ENCODE measurements around the gene GASK1A. TPM values are rescaled to one million over a fixed set of nuclear protein-coding genes. Genes with fewer than 3 reads are reported as not detected.

GASK1A gene
- total RNA-seq, 1 donor from 2014 or later, result not detected

DNA sequence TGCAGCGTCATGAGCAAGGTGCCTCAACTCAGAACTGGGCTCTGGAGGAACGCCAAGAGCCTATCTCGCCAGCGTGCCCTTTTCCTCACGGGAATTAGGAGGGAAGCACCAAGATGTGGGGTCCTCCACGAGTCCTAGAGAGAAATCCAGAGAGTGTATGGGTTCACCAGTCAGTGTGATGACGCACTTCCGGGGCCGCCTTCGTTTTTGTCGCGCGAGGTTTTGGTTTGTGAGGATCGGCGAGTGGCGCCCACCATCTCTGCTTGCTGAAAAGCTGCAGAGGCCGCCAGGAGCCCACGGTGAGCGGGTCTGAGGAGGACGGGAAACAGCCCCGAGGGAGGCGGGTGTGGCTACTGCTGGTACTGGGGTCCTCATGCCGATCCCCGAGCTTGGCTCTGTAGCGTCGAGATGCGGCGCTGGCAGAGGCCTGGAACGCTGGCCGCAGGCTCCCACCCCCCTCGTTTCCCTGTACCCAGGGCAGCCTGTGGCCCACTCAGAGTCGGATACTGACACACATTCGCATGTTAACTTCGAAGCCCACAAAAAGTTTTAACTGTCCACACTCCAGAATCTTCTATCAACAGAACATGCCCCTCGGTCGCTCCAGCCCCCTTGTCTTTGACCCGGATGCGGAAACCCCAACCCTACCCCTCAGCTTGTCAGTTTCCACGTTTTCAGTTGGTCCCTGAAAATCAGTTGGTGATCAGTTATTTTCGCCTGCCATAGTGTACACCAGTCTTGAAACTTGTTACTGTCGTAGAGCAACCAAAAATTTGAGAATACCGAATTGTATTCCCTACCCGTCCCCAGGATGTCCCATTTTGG is 42.7 kb upstream of the GASK1A start:
- H3K4me1 Mint-ChIP-seq (ENCODE audit: low read depth, unreplicated experiment), result no peaks in the 10 kb centered on the region
- no peak overlapping the region for H3K4me3 Mint-ChIP-seq (ENCODE audit: unreplicated experiment)
- no peak for DNase-seq
- no peaks in the 10 kb centered on the region for H3K36me3 Mint-ChIP-seq (ENCODE audit: unreplicated experiment)
- no peaks in the 10 kb centered on the region for H3K9me3 Mint-ChIP-seq (ENCODE audit: unreplicated experiment)
- TF ChIP-seq, protein P1, sequence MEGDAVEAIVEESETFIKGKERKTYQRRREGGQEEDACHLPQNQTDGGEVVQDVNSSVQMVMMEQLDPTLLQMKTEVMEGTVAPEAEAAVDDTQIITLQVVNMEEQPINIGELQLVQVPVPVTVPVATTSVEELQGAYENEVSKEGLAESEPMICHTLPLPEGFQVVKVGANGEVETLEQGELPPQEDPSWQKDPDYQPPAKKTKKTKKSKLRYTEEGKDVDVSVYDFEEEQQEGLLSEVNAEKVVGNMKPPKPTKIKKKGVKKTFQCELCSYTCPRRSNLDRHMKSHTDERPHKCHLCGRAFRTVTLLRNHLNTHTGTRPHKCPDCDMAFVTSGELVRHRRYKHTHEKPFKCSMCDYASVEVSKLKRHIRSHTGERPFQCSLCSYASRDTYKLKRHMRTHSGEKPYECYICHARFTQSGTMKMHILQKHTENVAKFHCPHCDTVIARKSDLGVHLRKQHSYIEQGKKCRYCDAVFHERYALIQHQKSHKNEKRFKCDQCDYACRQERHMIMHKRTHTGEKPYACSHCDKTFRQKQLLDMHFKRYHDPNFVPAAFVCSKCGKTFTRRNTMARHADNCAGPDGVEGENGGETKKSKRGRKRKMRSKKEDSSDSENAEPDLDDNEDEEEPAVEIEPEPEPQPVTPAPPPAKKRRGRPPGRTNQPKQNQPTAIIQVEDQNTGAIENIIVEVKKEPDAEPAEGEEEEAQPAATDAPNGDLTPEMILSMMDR (IDR thresholded peaks at IDR 0.05; ENCODE audit: partially characterized antibody, unreplicated experiment), result no peak
- H3K27me3 Mint-ChIP-seq (ENCODE audit: unreplicated experiment), result no peaks in the 10 kb centered on the region
- H3K27ac Mint-ChIP-seq (ENCODE audit: unreplicated experiment), result no peak overlapping the region

DNA sequence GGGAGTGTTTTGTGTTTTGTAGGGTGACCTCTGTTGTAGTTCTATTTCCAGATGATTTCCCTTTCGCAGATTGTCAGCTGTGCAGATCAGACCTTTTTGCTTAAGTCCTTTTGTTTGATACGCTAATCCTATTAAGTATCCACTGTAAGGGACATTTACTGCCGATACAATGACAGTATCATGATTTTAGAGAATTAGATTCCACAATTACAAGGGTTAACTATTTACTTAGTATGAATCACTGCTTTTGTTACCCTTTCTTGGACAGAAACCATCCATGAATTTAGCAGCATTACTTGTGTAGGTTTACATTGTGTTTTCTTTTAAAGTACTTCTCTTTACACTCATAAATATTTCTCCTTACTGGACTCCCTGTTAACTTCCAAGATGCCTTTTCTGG is 41.8 kb upstream of the GASK1A start:
- H3K27me3 Mint-ChIP-seq (ENCODE audit: unreplicated experiment), result no peaks in the 10 kb centered on the region
- H3K9me3 Mint-ChIP-seq (ENCODE audit: unreplicated experiment), result no peaks in the 10 kb centered on the region
- no peak overlapping the region for H3K4me3 Mint-ChIP-seq (ENCODE audit: unreplicated experiment)
- DNase-seq, result no peak
- TF ChIP-seq, protein P1 (IDR thresholded peaks at IDR 0.05; ENCODE audit: partially characterized antibody, unreplicated experiment), result no peak
- H3K4me1 Mint-ChIP-seq (ENCODE audit: low read depth, unreplicated experiment), result no peaks in the 10 kb centered on the region
- H3K27ac Mint-ChIP-seq (ENCODE audit: unreplicated experiment), result no peak overlapping the region
- H3K36me3 Mint-ChIP-seq (ENCODE audit: unreplicated experiment), result no peaks in the 10 kb centered on the region

DNA sequence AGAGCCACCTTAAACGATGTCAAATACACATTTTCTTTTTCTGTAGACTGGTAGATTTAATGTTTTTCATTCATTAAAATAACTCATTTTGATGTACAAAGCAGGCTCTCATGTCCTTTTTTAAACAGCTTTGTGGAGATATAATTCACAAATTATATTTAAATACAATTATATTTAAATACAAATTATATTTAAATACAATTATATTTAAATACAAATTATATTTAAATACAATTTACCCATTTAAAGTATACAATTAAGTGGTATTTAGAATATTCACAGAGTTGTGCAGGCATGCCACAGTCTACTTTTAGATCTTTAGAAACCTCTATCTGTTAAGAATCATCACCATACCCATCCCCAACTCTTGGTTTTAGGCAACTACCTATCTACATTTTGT is 36.4 kb upstream of the GASK1A start:
- H3K4me3 Mint-ChIP-seq (ENCODE audit: unreplicated experiment), result no peak overlapping the region
- H3K27me3 Mint-ChIP-seq (ENCODE audit: unreplicated experiment), result no peaks in the 10 kb centered on the region
- H3K9me3 Mint-ChIP-seq (ENCODE audit: unreplicated experiment), result no peaks in the 10 kb centered on the region
- no peaks in the 10 kb centered on the region for H3K4me1 Mint-ChIP-seq (ENCODE audit: low read depth, unreplicated experiment)
- no peaks in the 10 kb centered on the region for H3K36me3 Mint-ChIP-seq (ENCODE audit: unreplicated experiment)
- TF ChIP-seq, protein P1 (IDR thresholded peaks at IDR 0.05; ENCODE audit: partially characterized antibody, unreplicated experiment), result no peak
- no peak for DNase-seq
- no peak overlapping the region for H3K27ac Mint-ChIP-seq (ENCODE audit: unreplicated experiment)

DNA sequence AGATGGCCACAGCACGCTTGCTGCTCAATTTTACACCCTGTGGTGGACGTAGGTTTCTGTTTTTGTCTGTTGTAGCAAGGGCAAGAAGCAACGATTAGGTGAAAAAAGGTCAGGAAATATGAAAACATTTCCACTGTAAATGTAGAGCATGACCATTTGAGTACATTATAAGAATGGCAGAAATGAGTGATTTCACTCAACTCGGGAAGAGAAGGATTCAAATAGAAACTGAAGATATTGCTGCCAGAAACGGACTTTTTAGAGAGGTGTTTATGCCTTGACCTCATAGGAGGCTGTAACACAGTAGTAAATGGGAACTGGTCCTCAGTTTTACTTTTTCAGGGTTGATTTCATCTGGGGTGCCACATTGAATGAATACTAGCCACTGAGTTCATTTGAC is 33.1 kb upstream of the GASK1A start:
- DNase-seq, result no peak
- H3K36me3 Mint-ChIP-seq (ENCODE audit: unreplicated experiment), result no peaks in the 10 kb centered on the region
- H3K27me3 Mint-ChIP-seq (ENCODE audit: unreplicated experiment), result peaks cover 2% of the 10 kb centered on the region
- TF ChIP-seq, protein P1 (IDR thresholded peaks at IDR 0.05; ENCODE audit: partially characterized antibody, unreplicated experiment), result no peak
- H3K4me1 Mint-ChIP-seq (ENCODE audit: low read depth, unreplicated experiment), result no peaks in the 10 kb centered on the region
- H3K4me3 Mint-ChIP-seq (ENCODE audit: unreplicated experiment), result no peak overlapping the region
- no peak overlapping the region for H3K27ac Mint-ChIP-seq (ENCODE audit: unreplicated experiment)
- H3K9me3 Mint-ChIP-seq (ENCODE audit: unreplicated experiment), result no peaks in the 10 kb centered on the region

DNA sequence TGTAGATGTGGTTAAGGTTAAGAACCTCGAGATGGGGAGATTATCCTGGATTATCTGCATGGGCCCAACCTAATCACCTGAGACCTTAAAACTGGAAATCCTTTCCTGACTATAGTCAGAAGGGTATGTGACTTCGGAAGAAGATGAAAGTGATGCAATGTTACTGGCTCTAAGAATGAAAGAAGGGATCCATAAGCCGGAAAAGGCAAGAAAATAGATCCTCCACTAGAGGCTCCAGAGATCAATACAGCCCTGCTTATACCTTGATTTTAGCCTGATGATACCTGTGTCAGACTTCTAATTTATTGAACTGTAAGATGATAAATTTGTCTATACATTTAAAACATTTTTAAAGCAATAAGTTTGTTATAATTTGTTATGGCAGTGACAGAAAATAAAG is 21.5 kb upstream of the GASK1A start:
- TF ChIP-seq, protein P1 (IDR thresholded peaks at IDR 0.05; ENCODE audit: partially characterized antibody, unreplicated experiment), result no peak
- Mint-ChIP-seq H3K27ac (ENCODE audit: unreplicated experiment) (no peak overlapping the region), H3K9me3 (ENCODE audit: unreplicated experiment) (no peaks in the 10 kb centered on the region), H3K36me3 (ENCODE audit: unreplicated experiment) (no peaks in the 10 kb centered on the region), H3K4me3 (ENCODE audit: unreplicated experiment) (no peak overlapping the region), H3K4me1 (ENCODE audit: low read depth, unreplicated experiment) (no peaks in the 10 kb centered on the region), H3K27me3 (ENCODE audit: unreplicated experiment) (no peaks in the 10 kb centered on the region)
- no peak for DNase-seq

Measured in glutamatergic neuron (in vitro differentiated cells).